Common myeloid progenitor, CD34-positive (primary cell): ENCODE measurements around the gene ADAMTS15.

ENCODE experiments used
- CTCF ChIA-PET: fragments of 350-600 bp; sonication (Branson Sonifier 250); formaldehyde crosslinking; loops from one replicate; lab custom pipeline; 2021; ENCODE audit warnings: antibody characterized with exemption; lab: Charles Lee
- POLR2A ChIA-PET: fragments of 350-600 bp; sonication (Branson Sonifier 250); formaldehyde crosslinking; loops from one replicate; lab custom pipeline; 2021; ENCODE audit warnings: antibody characterized with exemption; lab: Charles Lee
- DNase-seq, 3 donors: peaks; one replicate each; pipeline versions ENCODE4 v3.0.0 to v3.0.0-alpha.2; 2013
- H3K27ac ChIP-seq, 2 experiments: 1 replicate in 1 of 2; 2 replicates in 1 of 2; pipeline ENCODE4 v1.7.0; 2013; ENCODE audit warnings: inconsistent platforms in 2 of 2, low read length in 2 of 2, mild to moderate bottlenecking in 2 of 2, low read depth in 1 of 2, moderate library complexity in 1 of 2; ENCODE audit not compliant: severe bottlenecking in 2 of 2, insufficient read depth in 1 of 2, poor library complexity in 1 of 2
- H3K27me3 ChIP-seq, 5 experiments: replicated peaks in 2 of 5; 1 replicate in 3 of 5; 2 replicates in 2 of 5; pipeline versions ENCODE4 v1.6.1 to v1.7.0; 2013; ENCODE audit warnings: low read length in 4 of 5, mild to moderate bottlenecking in 2 of 5, moderate library complexity in 2 of 5, inconsistent platforms in 1 of 5; ENCODE audit not compliant: insufficient read depth in 5 of 5, control insufficient read depth in 4 of 5
- H3K36me3 ChIP-seq, 4 experiments: 1 replicate in 2 of 4; 2 replicates in 2 of 4; pipeline versions ENCODE4 v1.6.1 to v1.7.0; 2013; ENCODE audit warnings: low read length in 3 of 4, control low read depth in 1 of 4, mild to moderate bottlenecking in 1 of 4; ENCODE audit not compliant: control insufficient read depth in 4 of 4, insufficient read depth in 4 of 4
- H3K4me1 ChIP-seq, 4 experiments: 1 replicate in 3 of 4; 2 replicates in 1 of 4; pipeline versions ENCODE4 v1.6.1 to v1.7.1; 2013; ENCODE audit warnings: low read length in 3 of 4, mild to moderate bottlenecking in 3 of 4, control low read depth in 1 of 4, inconsistent platforms in 1 of 4, moderate library complexity in 1 of 4; ENCODE audit not compliant: control insufficient read depth in 4 of 4, insufficient read depth in 4 of 4; ENCODE audit errors: control extremely low read depth in 1 of 4
- H3K4me3 ChIP-seq, 7 experiments: 1 replicate in 4 of 7; 2 replicates in 3 of 7; pipeline versions ENCODE4 v1.5.1 to v1.7.0; 2013; ENCODE audit warnings: mild to moderate bottlenecking in 7 of 7, low read length in 6 of 7, moderate library complexity in 6 of 7, inconsistent platforms in 2 of 7, low read depth in 2 of 7, control low read depth in 1 of 7; ENCODE audit not compliant: insufficient read depth in 4 of 7, control insufficient read depth in 1 of 7; ENCODE audit errors: extremely low read depth in 1 of 7
- H3K9me3 ChIP-seq, 5 experiments: 1 replicate in 4 of 5; 2 replicates in 1 of 5; pipeline versions ENCODE4 v1.6.1 to v1.7.1; 2013; ENCODE audit warnings: low read length in 4 of 5, mild to moderate bottlenecking in 2 of 5, inconsistent platforms in 1 of 5, low read depth in 1 of 5, moderate library complexity in 1 of 5; ENCODE audit not compliant: control insufficient read depth in 4 of 5, insufficient read depth in 2 of 5; ENCODE audit errors: control extremely low read depth in 1 of 5
- WGBS: methylation state at CpG from one replicate; pipeline ENCODE4 v1.1.5; 2013; ENCODE audit not compliant: insufficient coverage; 5-methylcytosine and 5-hydroxymethylcytosine counted together

ADAMTS15 gene

GRCh38 chr11:130403967-130404366 lies 44.5 kb upstream of the ADAMTS15 start:
- Histone ChIP-seq H3K27me3 (peaks cover 0 to 6% (median 2%) of the 10 kb centered on the region in 5 experiments), H3K4me3 (no peak overlapping the region), H3K4me1 (peaks cover 0 to 32% (median 25%) of the 10 kb centered on the region in 4 experiments), H3K36me3 (no peaks in the 10 kb centered on the region), H3K9me3 (no peaks in the 10 kb centered on the region), H3K27ac (no peak overlapping the region)
- ChIA-PET POLR2A (no interaction called here), CTCF (interaction anchor here (0.8 kb wide), 1 partner anchor 26 kb away, joined by 3 read pairs; no protein-coding TSS in a partner anchor)
- 97% methylated on average over 3 of the region's 3 CpGs for WGBS
- DNase-seq, result no peak

GRCh38 chr11:130404727-130405126 lies 43.7 kb upstream of the ADAMTS15 start:
- Histone ChIP-seq H3K4me3 (no peak overlapping the region), H3K36me3 (no peaks in the 10 kb centered on the region), H3K27me3 (peaks cover 0 to 6% (median 4%) of the 10 kb centered on the region in 5 experiments), H3K4me1 (peaks cover 0 to 32% (median 25%) of the 10 kb centered on the region in 4 experiments), H3K9me3 (no peaks in the 10 kb centered on the region), H3K27ac (no peak overlapping the region)
- ChIA-PET CTCF (interaction anchor here (0.8 kb wide), 1 partner anchor 25 kb away, joined by 3 read pairs; no protein-coding TSS in a partner anchor), POLR2A (no interaction called here)
- DNase-seq, result no peak
- WGBS, result 97% methylated on average over 5 of the region's 5 CpGs

GRCh38 chr11:130405428-130405827 lies 43.0 kb upstream of the ADAMTS15 start:
- CTCF ChIA-PET, result no interaction called here
- no peaks in the 10 kb centered on the region for H3K36me3 ChIP-seq
- DNase-seq, result no peak
- H3K9me3 ChIP-seq, result no peaks in the 10 kb centered on the region
- H3K4me1 ChIP-seq, result peaks cover 0 to 28% (median 24%) of the 10 kb centered on the region in 4 experiments
- no peak overlapping the region for H3K27ac ChIP-seq
- peaks cover 0 to 12% (median 4%) of the 10 kb centered on the region in 5 experiments for H3K27me3 ChIP-seq
- 100% methylated on average over 8 of the region's 11 CpGs for WGBS
- POLR2A ChIA-PET, result no interaction called here
- H3K4me3 ChIP-seq, result no peak overlapping the region

- no peak overlapping the region for H3K27ac ChIP-seq
- 91% methylated on average over 6 of the region's 7 CpGs for WGBS
- H3K9me3 ChIP-seq, result no peaks in the 10 kb centered on the region
- no peak for DNase-seq
- H3K27me3 ChIP-seq, result peaks cover 0 to 14% (median 4%) of the 10 kb centered on the region in 5 experiments
- H3K4me3 ChIP-seq, result no peak overlapping the region
- peaks cover 0 to 5% (median 2%) of the 10 kb centered on the region in 4 experiments for H3K4me1 ChIP-seq
- POLR2A ChIA-PET, result no interaction called here
- H3K36me3 ChIP-seq, result no peaks in the 10 kb centered on the region
- CTCF ChIA-PET, result interaction anchor here (1.2 kb wide), 1 partner anchor 17 kb away, joined by 3 read pairs; no protein-coding TSS in a partner anchor
Observed at GRCh38 chr11:130407978-130408377, 40.5 kb upstream of the ADAMTS15 start.

GRCh38 chr11:130408401-130408890 lies 40.0 kb upstream of the ADAMTS15 start:
- CTCF ChIA-PET, result interaction anchor here (1.2 kb wide), 1 partner anchor 17 kb away, joined by 3 read pairs; no protein-coding TSS in a partner anchor
- H3K4me1 ChIP-seq, result peaks cover 0 to under 1% (median 0%) of the 10 kb centered on the region in 4 experiments

GRCh38 chr11:130408901-130409300 lies 39.5 kb upstream of the ADAMTS15 start:
- Histone ChIP-seq H3K9me3 (no peaks in the 10 kb centered on the region), H3K4me1 (peaks cover 0 to 2% (median 0%) of the 10 kb centered on the region in 4 experiments), H3K27ac (no peak overlapping the region), H3K36me3 (no peaks in the 10 kb centered on the region), H3K4me3 (no peak overlapping the region), H3K27me3 (peaks cover 0 to 14% (median 4%) of the 10 kb centered on the region in 5 experiments)
- POLR2A ChIA-PET, result no interaction called here
- CTCF ChIA-PET, result interaction anchor here (1.5 kb wide), 1 partner anchor 11 kb away, joined by 3 read pairs; no protein-coding TSS in a partner anchor
- DNase-seq, result no peak
- WGBS, result 82% methylated on average over 8 of the region's 8 CpGs

More at GRCh38 chr11:130408401-130408890, 40.0 kb upstream of the ADAMTS15 start:
- Histone ChIP-seq H3K36me3 (no peaks in the 10 kb centered on the region), H3K9me3 (no peaks in the 10 kb centered on the region), H3K27ac (no peak overlapping the region), H3K27me3 (peaks cover 0 to 14% (median 4%) of the 10 kb centered on the region in 5 experiments), H3K4me3 (no peak overlapping the region)
- no peak for DNase-seq
- POLR2A ChIA-PET, result no interaction called here
- WGBS, result 83% methylated on average over 17 of the region's 18 CpGs
